HG03045 (cell line): ENCODE data around the gene CACNA1H.

Experiments
- ATAC-seq: cut with Tn5 transposase; IDR thresholded peaks from one replicate; pipeline ENCODE4 v1.9.1; 2021; ENCODE audit warnings: mild to moderate bottlenecking, moderate library complexity; ENCODE audit not compliant: unreplicated experiment

CACNA1H gene

GRCh38 chr16:1171001-1171400, 18.1 kb downstream of the CACNA1H start:
- ATAC-seq: no peak

GRCh38 chr16:1171854-1172428, 19.0 kb downstream of the CACNA1H start:
- ATAC-seq: no peak

DNA sequence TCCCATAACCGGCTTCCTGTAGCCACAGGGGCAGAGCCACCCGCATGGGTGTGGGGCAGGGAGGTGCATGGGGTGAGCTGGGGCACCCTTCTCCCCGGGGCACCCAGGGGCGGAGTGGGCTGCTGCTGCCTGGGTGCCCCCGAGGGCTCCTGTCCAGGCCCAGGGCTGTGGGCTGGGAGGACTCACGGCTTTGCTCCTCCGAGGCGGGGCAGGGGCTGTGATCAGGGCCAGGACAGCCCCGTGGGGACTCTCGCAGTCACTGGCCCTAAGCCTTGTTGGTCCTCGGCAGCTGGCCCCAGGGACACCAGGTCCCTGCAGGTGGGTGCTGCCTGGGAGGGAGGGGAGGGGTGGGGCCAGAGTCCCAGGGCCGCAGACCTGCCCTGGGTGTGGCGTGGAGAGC, 19.7 kb downstream of the CACNA1H start:
- ATAC-seq: no peak

- ATAC-seq: no peak
These were observed 21.0 kb downstream of the CACNA1H start for GRCh38 chr16:1173788-1174451.

DNA sequence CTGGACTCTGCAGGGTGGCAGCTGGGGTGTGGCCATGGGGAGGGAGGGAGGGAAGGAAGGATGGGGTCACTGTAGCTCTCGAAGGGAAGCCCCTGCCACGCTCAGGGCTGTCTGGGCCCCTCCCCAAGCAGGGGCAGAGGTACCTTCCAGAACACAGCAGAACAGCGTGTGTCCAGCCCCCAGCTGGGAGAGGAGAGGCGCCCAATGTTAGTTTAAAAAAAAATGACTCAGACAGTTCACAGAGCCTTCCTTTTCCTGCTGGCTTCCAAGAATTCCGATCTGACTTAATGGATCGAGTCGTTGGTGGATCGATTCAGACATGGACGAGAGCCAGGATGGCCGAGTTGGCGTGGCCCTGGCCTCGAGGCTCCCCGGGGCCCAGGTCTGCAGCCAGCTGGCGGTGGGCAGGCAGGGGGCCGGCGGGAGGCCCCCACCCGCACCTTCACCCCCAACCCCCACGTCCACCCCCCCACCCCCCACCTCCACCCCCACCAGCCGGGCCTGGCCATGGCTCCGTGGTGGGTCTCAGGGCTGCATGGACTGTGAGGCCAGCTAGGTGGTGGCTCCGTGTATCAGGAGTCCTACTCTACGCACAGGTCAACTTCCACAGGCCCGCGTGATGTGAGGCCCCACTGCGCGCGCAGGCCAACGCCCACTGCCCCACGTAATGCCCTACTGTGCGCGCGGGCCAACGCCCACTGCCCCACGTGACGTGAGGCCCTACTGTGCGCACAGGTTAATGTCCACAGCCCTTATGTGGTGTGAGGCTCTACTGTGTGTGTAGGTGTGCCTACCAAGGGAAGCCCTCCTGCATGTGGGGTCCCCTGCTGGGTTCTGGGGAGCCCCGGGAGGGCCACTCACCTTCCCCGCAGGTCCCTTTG, 21.8 kb downstream of the CACNA1H start:
- no peak for ATAC-seq

DNA sequence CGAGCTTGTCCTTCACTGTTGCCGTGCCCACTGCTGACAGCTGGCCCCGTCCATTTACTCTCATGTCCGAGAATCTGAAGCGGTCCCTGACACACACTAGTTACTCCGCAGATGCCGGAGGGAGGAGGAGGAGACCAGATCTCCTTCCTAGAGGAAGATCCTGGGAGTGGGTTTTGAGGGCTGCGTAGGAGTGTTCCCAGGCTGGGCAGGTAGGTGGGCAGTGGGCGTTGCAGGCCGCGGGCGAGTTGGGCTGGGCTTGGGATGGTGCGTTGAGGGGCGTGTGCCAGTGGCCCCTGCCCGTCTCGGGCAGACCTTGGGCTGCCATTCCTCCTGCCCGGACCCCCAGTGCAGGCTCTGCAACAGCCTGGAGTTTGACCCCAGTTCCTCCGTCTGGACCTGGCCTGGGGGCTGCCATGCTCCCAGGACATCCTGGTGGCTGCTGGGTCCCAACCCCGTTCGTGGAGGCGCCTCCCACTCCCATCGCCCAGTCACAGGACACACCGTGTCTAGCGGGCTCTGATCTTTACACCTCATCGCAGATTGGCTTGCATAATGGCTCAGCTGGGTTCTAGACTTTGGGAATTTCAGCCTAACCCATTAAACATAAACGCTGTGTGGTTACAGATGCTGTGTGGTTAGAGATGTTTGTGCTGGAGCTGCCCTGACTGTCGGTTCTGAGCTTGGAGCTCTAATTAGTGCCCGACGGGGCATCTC, 22.8 kb downstream of the CACNA1H start:
- ATAC-seq: no peak

GRCh38 chr16:1176280-1176897, 23.5 kb downstream of the CACNA1H start:
- ATAC-seq: no peak

GRCh38 chr16:1177053-1177452, 24.1 kb downstream of the CACNA1H start:
- no peak for ATAC-seq

- no peak for ATAC-seq
These were observed 24.8 kb downstream of the CACNA1H start for GRCh38 chr16:1177750-1178149.

GRCh38 chr16:1178295-1178910, 25.5 kb downstream of the CACNA1H start:
- no peak for ATAC-seq

DNA sequence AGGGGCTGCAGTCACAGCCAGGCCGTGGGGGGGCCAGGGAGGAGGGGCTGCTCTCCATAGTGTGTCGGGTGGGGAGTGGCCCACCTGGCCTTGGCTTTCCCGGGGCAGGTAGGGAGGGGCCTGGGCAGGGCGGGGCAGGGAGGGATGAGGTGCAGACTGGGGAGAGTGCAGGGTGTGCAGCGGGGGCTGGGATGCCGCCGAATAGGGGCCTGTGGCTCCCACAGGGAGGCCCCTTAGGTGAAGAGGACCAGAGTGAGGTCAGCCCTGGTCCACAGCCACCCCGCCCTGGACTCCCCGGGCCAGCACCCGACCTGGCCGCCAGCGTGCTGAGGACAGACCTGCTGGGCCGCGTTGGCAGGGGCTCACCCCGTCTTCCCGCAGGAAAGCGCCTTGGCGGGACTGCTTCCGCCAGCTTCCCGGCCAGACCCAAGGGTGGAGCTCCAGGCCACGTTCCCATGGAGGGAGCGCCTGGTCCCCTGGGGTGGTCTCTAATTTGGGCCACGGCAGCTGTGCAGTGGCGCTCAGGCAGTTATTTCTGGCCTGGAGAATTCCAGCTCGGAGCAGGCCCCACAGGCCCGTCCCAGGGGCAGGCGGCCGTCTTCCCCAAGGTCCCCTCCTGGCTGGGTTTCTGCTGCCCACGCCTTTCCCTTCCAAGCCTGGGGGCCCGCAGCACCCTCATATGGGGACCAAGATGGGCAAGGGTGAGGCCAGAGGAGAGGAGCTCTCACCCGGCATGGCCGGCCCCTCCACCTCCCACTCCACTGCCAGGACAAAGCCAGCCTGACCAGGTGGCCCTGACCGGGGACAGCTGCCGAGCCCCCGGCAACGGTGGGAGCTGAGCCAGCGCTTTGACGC, 27.9 kb downstream of the CACNA1H start:
- no peak for ATAC-seq

DNA sequence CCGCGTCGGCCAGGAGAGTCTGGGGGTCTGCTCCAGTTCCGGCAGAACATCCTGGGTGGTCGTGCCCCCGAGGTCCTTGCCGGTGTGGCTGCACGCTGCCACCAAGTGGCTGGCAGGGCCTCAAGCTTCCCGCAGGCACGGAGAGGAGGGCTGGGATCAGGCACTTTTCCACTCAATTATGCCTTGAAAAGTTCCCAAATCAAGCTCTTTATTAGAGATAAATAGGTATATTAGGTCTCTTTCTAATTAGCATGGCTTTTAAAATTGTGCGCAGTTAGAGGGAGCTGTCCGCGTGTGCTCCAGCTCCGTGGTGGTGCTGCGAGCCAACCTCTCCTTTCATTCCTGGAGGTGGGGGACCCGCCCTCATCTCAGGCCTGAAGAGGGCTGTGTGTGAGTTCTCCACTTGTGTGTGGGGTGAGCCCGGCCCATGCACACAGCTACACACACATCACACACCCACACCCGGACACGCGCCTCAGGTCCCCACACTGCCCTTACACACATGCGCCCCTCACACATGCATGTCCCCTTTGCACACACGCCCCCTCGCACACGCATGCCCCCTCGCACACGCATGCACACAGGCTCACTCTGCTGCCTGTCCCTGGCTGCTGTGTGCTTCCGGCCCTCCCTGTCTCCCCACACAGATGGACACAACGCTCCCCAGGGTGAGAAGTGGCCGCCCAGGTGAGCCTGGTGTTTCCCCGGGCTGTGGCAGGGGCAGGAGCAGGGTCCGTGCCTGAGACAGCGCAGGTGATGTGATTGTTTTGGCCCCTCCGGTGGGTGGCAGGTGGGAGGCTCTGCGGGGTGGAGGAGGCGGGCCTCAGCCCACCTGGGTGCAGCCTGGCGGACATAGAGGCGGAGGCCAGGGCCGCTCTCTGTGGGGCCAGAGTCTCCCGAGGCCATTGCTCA, 28.8 kb downstream of the CACNA1H start:
- no peak for ATAC-seq

- ATAC-seq: no peak
These were observed 29.4 kb downstream of the CACNA1H start for GRCh38 chr16:1182316-1182671.

DNA sequence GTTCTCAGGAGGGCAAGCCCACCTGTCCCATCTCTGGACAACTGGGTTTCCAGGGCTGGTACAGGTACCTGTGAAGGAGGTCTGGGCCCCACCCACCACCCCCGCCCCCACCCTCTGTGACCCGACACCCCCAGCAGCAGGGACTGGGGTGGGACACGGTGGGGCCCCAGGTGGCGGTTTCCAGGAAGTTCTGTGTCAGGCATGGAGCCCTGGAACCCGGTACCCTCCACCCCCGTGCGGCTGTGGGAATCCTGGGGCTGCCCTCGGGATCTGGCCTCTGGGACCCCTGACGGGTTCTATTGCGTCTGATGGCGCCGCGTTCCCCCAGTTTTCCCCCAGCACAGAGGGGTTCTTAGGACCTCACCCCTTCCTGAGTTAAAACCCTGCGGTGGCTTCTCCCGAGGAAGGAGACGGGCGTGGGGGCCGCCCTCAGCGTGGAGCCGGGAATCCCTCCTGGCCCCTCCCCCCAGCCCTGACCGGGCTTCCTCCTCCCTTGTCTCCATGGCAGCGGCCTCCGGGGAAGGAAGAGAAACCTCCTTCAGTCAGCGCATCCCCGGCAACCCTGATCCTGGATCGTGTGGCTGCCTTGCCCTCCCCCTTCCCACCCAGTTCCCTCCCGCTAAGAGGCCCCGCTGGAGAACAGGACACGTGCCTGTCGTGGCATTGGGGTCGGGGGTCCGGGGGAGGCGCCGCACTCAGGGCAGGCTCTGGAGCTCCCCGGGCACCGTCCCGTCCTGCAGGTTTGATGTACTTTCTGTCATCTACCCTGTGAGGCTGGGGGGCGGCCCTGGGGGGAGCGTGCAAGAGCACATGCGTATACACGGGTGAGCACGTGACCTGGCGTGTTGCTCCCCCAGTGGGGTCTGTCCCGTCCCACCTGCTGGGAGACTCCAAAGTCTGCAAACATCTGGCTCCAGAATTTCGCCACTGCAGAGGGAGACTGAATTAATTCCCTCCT, 30.3 kb downstream of the CACNA1H start:
- no peak for ATAC-seq

- ATAC-seq: no peak
These were observed 31.4 kb downstream of the CACNA1H start for GRCh38 chr16:1184156-1184868.

GRCh38 chr16:1184980-1185379, 32.1 kb downstream of the CACNA1H start:
- no peak for ATAC-seq
